HuH-7.5 (cell line): ENCODE measurements around the gene KDM4D.
"Not testable (repeated sequence)": the region's sequence is repeated elsewhere in the genome, so short reads cannot be mapped to it uniquely, and the experiment has no call there.

Experiments used
- DNase-seq: peaks from one replicate; pipeline ENCODE4 v3.0.0; 2011; ENCODE audit warnings: low spot score

KDM4D gene

DNA sequence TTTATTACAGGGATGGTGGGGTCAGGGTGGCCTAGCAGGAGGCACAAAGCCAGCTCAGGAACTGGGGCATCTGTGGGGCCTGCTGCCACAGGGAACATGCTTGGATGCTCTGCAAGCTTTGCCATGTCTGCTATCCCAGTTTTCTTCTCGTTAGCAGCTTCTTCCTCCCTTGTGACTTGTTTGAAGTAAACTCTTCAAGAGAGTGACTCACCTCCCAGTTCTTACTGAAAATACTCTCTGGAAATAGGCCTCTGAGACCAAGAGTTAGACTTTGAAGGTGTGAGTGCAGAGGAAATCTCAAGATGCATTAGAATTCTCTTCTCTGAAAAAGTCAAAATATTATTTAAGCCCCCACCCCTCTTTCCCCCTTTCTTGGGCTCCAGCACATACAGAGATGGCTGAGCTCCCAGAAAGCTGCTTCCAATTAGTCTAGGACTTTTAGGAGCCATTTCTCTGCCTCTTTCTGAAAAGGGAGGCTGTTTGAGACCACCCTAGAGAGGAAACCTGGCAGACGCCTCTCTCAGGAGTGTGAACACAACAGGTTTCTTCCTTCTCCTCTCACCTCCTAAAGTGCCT, 15.3 kb upstream of the KDM4D start:
- DNase-seq = no peak

GRCh38 chr11:94959179-94959578, 14.3 kb upstream of the KDM4D start:
- DNase-seq = no peak

GRCh38 chr11:94960488-94960887, 13.0 kb upstream of the KDM4D start:
- DNase-seq = no peak

- no peak for DNase-seq
Measured at GRCh38 chr11:94961255-94961654, 12.3 kb upstream of the KDM4D start.

DNA sequence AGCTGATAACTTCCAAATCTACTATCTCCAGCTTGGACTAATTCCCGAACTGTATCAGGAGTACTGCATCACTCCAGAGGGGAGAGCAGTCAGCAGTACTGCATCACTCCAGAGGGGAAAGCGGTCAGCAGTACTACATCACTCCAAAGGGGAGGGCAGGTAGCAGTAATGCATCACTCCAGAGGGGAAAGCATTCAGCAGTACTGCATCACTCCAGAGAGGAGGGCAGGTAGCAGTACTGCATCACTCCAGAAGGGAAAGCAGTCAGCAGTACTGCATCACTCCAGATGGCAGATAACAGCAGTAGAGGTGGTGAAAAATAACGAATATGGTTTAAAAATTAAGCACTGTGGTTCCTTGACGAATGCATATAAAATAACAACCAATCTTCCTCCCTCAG, 8.6 kb upstream of the KDM4D start:
- DNase-seq = no peak

GRCh38 chr11:94968334-94968958, 5.1 kb upstream of the KDM4D start:
- no peak for DNase-seq

GRCh38 chr11:94972700-94973098, 810 bp upstream of the KDM4D start:
- no peak for DNase-seq

DNA sequence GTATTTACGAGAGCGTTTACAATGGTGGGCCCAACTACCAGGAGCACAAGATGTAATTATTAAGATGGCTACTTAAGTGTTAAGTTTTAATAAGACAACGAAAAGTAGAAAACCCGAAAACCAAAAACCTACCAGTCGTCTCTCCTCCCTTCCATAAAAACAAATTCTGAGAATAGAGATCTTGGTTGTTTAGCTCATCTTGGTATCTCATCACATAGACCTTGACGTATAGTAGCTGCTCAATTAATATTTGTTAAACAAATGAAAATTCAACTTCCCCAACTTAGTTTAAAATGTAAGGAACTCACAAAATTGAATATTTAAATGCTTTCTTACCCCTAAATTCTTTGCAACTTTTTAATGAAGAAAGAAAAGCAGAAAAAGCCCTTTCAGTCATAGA, 669 bp downstream of the KDM4D start:
- DNase-seq = no peak

GRCh38 chr11:94975599-94975998, 2.1 kb downstream of the KDM4D start:
- no peak for DNase-seq

DNA sequence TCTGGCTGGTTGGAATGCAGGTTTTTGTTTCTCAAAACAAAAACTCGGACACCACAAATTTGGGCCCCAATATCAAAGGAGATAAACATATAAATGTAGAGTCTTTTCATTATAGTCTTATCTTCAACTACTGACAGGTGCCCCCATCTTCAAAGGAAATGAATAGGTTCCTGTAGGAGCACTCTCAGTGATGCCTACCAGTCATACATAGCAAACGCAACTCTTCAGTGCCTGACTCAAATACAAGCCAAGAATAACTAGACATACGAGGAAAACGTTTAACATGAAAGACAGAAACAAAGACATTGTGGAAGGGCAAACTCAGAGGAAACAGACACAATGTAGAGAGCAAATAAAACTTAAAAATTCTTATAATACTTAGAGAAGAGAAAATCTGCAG, 13.9 kb downstream of the KDM4D start:
- no peak for DNase-seq

DNA sequence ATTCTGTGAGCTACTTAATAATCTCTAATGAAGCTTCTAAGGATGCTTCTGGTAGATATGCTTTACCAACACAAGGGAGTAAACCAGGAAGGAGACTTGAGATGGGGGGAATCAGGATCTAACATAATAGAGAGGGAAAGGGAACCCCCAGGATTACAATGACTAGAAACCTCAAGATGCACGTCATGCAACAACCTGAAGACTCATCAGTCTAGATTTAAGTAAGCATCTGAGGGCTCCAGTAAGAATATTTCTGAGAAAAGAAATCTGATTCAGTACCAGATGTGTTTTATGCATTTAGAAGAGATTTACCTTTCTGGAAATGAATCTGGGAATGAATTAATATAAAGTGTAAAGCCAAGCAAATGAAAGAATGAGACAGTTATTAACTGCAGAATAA, 15.2 kb downstream of the KDM4D start:
- DNase-seq = no peak

GRCh38 chr11:94993400-94993943, 20.0 kb downstream of the KDM4D start:
- no peak for DNase-seq

DNA sequence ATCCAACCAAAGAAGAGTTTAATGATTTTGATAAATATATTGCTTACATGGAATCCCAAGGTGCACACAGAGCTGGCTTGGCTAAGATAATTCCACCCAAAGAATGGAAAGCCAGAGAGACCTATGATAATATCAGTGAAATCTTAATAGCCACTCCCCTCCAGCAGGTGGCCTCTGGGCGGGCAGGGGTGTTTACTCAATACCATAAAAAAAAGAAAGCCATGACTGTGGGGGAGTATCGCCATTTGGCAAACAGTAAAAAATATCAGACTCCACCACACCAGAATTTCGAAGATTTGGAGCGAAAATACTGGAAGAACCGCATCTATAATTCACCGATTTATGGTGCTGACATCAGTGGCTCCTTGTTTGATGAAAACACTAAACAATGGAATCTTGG, 23.9 kb downstream of the KDM4D start:
- DNase-seq = no peak

- no peak for DNase-seq
Measured at GRCh38 chr11:94998285-94998684, 24.8 kb downstream of the KDM4D start.

- no peak for DNase-seq
Measured at GRCh38 chr11:95003716-95004115, 30.2 kb downstream of the KDM4D start.

GRCh38 chr11:95005642-95006041, 32.1 kb downstream of the KDM4D start:
- no peak for DNase-seq

- no peak for DNase-seq
Measured at GRCh38 chr11:95011376-95011775, 37.9 kb downstream of the KDM4D start.

DNA sequence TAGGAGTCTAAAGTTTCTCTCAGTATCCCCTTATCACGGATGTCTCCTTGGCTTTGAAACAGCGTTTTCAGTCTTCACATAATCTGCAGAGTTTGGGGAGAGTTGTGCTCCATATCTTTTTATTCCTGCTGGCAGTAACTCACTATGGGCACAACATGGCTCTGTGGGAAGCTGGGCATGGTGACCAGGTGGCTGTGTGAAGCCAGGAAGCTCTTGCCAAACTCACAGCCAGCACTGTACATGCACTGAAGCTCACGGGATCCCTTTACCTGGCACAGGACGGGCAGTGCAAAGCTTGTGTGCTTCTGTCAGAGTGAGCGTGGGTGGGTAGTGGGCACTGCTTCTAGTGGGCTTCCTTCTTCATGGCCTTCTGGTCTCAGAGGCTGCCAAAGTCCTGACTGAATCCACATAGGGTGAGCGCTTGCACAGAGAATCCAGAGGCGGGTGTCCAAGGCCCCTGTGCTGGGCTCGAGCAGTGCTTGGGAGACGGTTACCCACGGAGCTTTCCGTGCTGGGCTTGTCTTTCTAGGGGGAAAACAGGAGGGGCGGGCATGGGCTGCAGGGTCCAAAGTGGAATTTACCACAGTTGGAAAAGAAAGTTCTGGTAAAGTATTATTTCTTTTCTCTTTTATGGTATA, 40.8 kb downstream of the KDM4D start:
- DNase-seq = no peak

DNA sequence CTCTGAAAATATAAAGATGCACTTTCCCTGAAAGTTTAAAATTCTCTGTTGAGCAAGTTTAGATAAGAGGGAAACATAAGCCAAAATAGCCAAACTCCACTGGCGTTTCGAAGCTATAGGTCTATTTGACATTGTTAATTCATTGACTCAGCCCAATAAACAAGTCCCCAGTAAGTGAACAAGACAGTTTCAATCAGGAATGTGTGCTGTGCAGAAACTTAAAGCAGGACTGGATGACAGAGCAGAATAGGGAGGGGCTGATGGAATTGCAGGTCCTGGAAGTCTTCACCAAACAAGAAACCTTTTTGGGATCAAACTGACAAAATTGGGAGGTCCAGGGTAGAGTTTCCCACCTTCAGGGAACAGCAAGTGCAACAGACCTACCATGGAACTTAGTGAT, 42.6 kb downstream of the KDM4D start:
- no peak for DNase-seq

GRCh38 chr11:95021468-95021867, 48.0 kb downstream of the KDM4D start:
- DNase-seq = not testable (repeated sequence)

DNA sequence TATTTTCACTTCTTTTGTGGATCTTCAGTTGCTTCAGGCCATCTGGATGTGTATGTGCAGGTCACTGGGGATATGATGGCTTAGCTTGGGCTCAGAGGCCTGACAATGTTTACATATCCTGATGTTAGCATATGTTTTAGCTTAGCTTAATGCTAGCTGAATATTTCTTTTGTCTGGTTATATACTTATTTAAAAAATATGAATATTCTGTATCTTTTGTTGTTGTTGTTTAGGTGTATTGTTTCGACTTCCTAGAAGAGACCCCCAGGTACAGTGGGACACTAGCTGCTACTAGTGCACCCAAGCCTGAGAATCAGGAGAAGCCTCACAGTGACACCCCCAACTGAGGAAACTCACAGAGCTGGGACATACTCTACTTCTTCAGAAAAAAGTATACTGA, 51.4 kb downstream of the KDM4D start, which contains the start of gene KDM4E:
TSS of gene KDM4E (plus strand) at position 301 of the 400 bp plus-strand sequence. CDS start 300 bp downstream, outside the sequence.
- no peak for DNase-seq

DNA sequence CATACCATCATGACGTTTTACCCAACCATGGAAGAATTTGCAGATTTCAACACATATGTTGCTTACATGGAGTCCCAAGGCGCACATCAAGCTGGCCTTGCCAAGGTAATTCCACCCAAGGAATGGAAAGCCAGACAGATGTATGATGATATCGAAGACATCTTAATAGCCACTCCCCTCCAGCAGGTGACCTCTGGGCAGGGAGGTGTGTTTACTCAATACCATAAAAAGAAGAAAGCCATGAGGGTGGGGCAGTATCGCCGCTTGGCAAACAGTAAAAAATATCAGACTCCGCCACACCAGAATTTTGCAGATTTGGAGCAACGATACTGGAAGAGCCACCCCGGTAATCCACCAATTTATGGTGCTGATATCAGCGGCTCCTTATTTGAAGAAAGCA, 52.1 kb downstream of the KDM4D start:
- DNase-seq = not testable (repeated sequence)

DNA sequence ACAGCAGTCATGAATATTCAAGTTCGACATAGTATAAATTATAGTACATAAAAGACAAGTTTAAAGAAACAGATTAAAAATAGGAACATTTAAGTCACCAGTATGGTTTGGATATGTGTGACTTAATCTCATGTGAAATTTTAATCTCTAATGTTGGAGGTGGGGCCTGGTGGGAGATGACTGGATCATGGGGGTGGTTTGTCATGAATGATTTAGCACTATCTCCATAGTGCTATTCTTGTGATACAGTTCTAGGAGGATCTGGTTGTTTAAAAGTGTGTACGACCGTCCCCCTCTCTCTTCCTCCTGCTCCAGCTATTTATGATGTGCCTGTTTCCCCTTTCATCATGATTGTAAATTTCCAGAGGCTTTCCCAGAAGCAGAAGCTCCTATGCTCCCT, 54.8 kb downstream of the KDM4D start:
- DNase-seq = no peak
